ENCODE data around the gene SLX4IP. TPM values are rescaled to one million over a fixed set of nuclear protein-coding genes. Genes with fewer than 3 reads are reported as not detected.
A peak's percentile ranks its signal among the peaks of the same experiment; 100 is the strongest.

SLX4IP gene
- total and polyA plus RNA-seq, 2 of the 13 experiments (the other 11 are each of a cell fraction or from before 2014, with no cell fraction given), result 3.6 to 7.3 TPM

DNA sequence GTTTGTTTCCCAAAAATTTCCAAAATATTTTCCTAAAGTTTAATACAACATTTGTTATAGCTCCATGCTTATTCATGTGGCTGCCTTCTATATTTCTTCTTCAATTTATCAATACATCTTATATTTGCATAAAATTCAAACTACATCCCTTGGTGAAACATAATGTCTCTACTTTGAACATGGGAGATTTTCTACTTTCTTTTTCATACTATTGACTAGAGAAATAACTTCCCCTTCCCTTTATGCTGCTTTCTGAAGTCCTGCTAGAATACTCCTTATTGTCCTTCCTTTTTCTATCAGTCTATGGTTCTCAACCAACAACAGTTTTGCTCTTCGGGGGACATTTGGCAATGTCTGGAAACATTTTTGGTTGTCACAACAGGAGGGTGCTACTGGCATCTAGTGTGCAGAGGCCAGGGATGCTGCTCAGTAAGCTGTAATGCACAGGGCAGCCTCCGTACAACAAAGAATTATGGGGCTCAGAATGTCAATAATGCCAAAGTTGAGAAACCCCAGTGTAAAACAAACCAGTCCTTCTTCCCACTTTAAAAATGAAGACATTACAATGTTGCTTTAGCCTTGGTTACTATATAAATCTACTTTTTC is 31.0 kb upstream of the SLX4IP start:
- no peaks in the 10 kb centered on the region for H4K20me1 ChIP-seq (ENCODE audit: insufficient read depth, low read length)
- H3K4me1 ChIP-seq (ENCODE audit: insufficient read depth, low read length), result peaks cover 2% of the 10 kb centered on the region
- ChIA-PET POLR2A (interaction anchor here (1.4 kb wide), 1 partner anchor 30 kb away, joined by 7 read pairs; the partner anchor contains the start of genes MKKS and SLX4IP), CTCF (ENCODE audit: low intra/inter-chr PET ratio, low total read pairs) (no interaction called here)
- H3K36me3 ChIP-seq (replicated peaks in 1 of 2; ENCODE audit: control insufficient read depth in 1 of 2, insufficient read depth in 2 of 2, low read length in 2 of 2), result peaks cover 4 to 10% of the 10 kb centered on the region in 2 experiments; a peak in 3 of 5 replicates
- H3K27me3 ChIP-seq (ENCODE audit: control insufficient read depth in 1 of 2, insufficient read depth in 2 of 2, low read length in 2 of 2), result no peaks in the 10 kb centered on the region
- BruUV-seq (replicated peaks), result no TSS peak
- peak; percentile 90 for ATAC-seq
- no peak for DNase-seq (ENCODE audit: low spot score)
- H3K27ac ChIP-seq (ENCODE audit: extremely low read length, insufficient read depth, low read length), result no peak overlapping the region
- H3K9ac ChIP-seq (ENCODE audit: insufficient read depth, low read depth, low read length), result no peak overlapping the region
- TF ChIP-seq, protein P1, sequence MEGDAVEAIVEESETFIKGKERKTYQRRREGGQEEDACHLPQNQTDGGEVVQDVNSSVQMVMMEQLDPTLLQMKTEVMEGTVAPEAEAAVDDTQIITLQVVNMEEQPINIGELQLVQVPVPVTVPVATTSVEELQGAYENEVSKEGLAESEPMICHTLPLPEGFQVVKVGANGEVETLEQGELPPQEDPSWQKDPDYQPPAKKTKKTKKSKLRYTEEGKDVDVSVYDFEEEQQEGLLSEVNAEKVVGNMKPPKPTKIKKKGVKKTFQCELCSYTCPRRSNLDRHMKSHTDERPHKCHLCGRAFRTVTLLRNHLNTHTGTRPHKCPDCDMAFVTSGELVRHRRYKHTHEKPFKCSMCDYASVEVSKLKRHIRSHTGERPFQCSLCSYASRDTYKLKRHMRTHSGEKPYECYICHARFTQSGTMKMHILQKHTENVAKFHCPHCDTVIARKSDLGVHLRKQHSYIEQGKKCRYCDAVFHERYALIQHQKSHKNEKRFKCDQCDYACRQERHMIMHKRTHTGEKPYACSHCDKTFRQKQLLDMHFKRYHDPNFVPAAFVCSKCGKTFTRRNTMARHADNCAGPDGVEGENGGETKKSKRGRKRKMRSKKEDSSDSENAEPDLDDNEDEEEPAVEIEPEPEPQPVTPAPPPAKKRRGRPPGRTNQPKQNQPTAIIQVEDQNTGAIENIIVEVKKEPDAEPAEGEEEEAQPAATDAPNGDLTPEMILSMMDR (CRISPR knock-in tag; IDR thresholded peaks at IDR 0.05), result peak; percentile 48
- TF ChIP-seq RBFOX2 (IDR thresholded peaks at IDR 0.05; ENCODE audit: low read depth, low read length) (no peak), RAD21 (CRISPR knock-in tag; IDR thresholded peaks at IDR 0.05) (peak; percentile 23; the same call in 1 of the 2 replicates), STAG1 (CRISPR knock-in tag; IDR thresholded peaks at IDR 0.05) (peak; percentile 62), RARG (CRISPR knock-in tag; IDR thresholded peaks at IDR 0.05; ENCODE audit: low read depth) (no peak)
- TF ChIP-seq, protein P2, sequence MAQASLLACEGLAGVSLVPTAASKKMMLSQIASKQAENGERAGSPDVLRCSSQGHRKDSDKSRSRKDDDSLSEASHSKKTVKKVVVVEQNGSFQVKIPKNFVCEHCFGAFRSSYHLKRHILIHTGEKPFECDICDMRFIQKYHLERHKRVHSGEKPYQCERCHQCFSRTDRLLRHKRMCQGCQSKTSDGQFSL (CRISPR knock-in tag; IDR thresholded peaks at IDR 0.05), result no peak
- no peak overlapping the region for H3K4me3 ChIP-seq (replicated peaks in 1 of 3; ENCODE audit: insufficient read depth in 1 of 3, low read depth in 2 of 3, low read length in 3 of 3)
- no peak overlapping the region for H3K4me2 ChIP-seq (ENCODE audit: low read depth, low read length)
- in situ Hi-C loops (cut with HindIII; ENCODE audit: extremely low pct_ligation_motif_present, low pct_unique_long_range_greater_than_20kb), result no loop called here
- H3K9me3 ChIP-seq (ENCODE audit: low read length), result no peaks in the 10 kb centered on the region
- WGBS (ENCODE audit: low lambda C conversion rate), result 91% methylated on average over 2 of the region's 2 CpGs
- no peak for FAIRE-seq
- H2AFZ ChIP-seq (ENCODE audit: low read length), result no peak overlapping the region
- no peaks in the 10 kb centered on the region for H3K79me2 ChIP-seq (ENCODE audit: insufficient read depth, low read length)
- intact Hi-C loops (cut with micrococcal nuclease; ENCODE audit: unreplicated experiment), result loop anchor here (2.0 kb wide), 1 partner anchor 87 kb away; no protein-coding TSS in a partner anchor
